ENCODE data around the gene BABAM1. TPM values are rescaled to one million over a fixed set of nuclear protein-coding genes. Genes with fewer than 3 reads are reported as not detected.

Gene BABAM1
- total and polyA plus RNA-seq, 9 of the 15 experiments (the other 6 are each of a cell fraction or from before 2014, with no cell fraction given), result 14.7 to 160 (median 113) TPM

- TF ChIP-seq NRF1 (conservative IDR thresholded peaks at IDR 0.05 in 1 of 2, IDR thresholded peaks at IDR 0.05 in 1 of 2) (no peak), ZFX (CRISPR knock-in tag; IDR thresholded peaks at IDR 0.05) (no peak), NR1H2 (CRISPR knock-in tag; IDR thresholded peaks at IDR 0.05) (no peak), ZNF133 (CRISPR knock-in tag; IDR thresholded peaks at IDR 0.05) (no peak), MBD2 (IDR thresholded peaks at IDR 0.05; ENCODE audit: borderline replicate concordance, low read depth) (no peak), SAP30 (IDR thresholded peaks at IDR 0.05; ENCODE audit: borderline replicate concordance, insufficient read depth, low read depth, low read length, poor library complexity, severe bottlenecking) (no peak), ZNF780A (CRISPR knock-in tag; IDR thresholded peaks at IDR 0.05) (no peak), ETV1 (tag; conservative IDR thresholded peaks at IDR 0.05; ENCODE audit: low read depth) (no peak), MECOM (CRISPR knock-in tag; IDR thresholded peaks at IDR 0.05) (no peak), SMARCA5 (IDR thresholded peaks at IDR 0.05) (no peak), SNIP1 (IDR thresholded peaks at IDR 0.05; ENCODE audit: low read depth) (no peak), TAF7 (tag; IDR thresholded peaks at IDR 0.05) (no peak), PURB (CRISPR knock-in tag; IDR thresholded peaks at IDR 0.05; ENCODE audit: low read depth) (no peak), TCFL5 (CRISPR knock-in tag; conservative IDR thresholded peaks at IDR 0.05) (no peak), ZBTB9 (CRISPR knock-in tag; IDR thresholded peaks at IDR 0.05) (0 out of 2 replicates have a peak, but pooled peaks have one; percentile 14), DACH1 (IDR thresholded peaks at IDR 0.05; ENCODE audit: partially characterized antibody) (no peak), HOXB6 (CRISPR knock-in tag; IDR thresholded peaks at IDR 0.05; ENCODE audit: borderline replicate concordance) (no peak), SIX5 (IDR thresholded peaks at IDR 0.05; ENCODE audit: borderline replicate concordance in 1 of 2, insufficient read depth in 1 of 2, low read depth in 1 of 2, low read length in 2 of 2) (no peak), HSF4 (CRISPR knock-in tag; IDR thresholded peaks at IDR 0.05; ENCODE audit: borderline replicate concordance) (no peak), ILK (tag; IDR thresholded peaks at IDR 0.05; ENCODE audit: borderline replicate concordance, low read depth) (no peak), HMBOX1 (IDR thresholded peaks at IDR 0.05) (peak; percentile 55; the same call in 1 of the 2 replicates), SIRT6 (IDR thresholded peaks at IDR 0.05; ENCODE audit: low read depth, low read length) (no peak), ZBTB34 (CRISPR knock-in tag; IDR thresholded peaks at IDR 0.05) (no peak), ZBTB8A (IDR thresholded peaks at IDR 0.05; ENCODE audit: partially characterized antibody) (no peak), PKNOX1 (IDR thresholded peaks at IDR 0.05) (no peak), RHOXF2B (CRISPR knock-in tag; conservative IDR thresholded peaks at IDR 0.05) (no peak), ETV5 (CRISPR knock-in tag; IDR thresholded peaks at IDR 0.05; ENCODE audit: low read depth) (0 out of 2 replicates have a peak, but pooled peaks have one; percentile 2)
Measured at GRCh38 chr19:17234911-17235299, 32.3 kb upstream of the BABAM1 start (continued).

Data from K562 (cell line).